ENCODE measurements around the gene TRIO.

Gene TRIO

GRCh38 chr5:14503017-14503680, 360.0 kb downstream of the TRIO start:
- no peak for DNase-seq

- no peak for DNase-seq
These were observed 360.7 kb downstream of the TRIO start for GRCh38 chr5:14503681-14504331.

- no peak for DNase-seq
These were observed 361.2 kb downstream of the TRIO start for GRCh38 chr5:14504332-14504727.

- DNase-seq, result no peak
These were observed 361.7 kb downstream of the TRIO start for GRCh38 chr5:14504816-14505215.

- DNase-seq, result no peak
These were observed 362.4 kb downstream of the TRIO start for GRCh38 chr5:14505310-14506139.

- no peak for DNase-seq
These were observed 363.0 kb downstream of the TRIO start for GRCh38 chr5:14506140-14506538.

- DNase-seq, result no peak
These were observed 363.5 kb downstream of the TRIO start for GRCh38 chr5:14506661-14507060.

GRCh38 chr5:14507156-14507941, 364.2 kb downstream of the TRIO start:
- DNase-seq, result no peak

- no peak for DNase-seq
These were observed 364.9 kb downstream of the TRIO start for GRCh38 chr5:14508046-14508445.

GRCh38 chr5:14509556-14509955, 366.4 kb downstream of the TRIO start:
- no peak for DNase-seq

- no peak for DNase-seq
These were observed 367.1 kb downstream of the TRIO start for GRCh38 chr5:14510156-14510734.

GRCh38 chr5:14510880-14511279, 367.7 kb downstream of the TRIO start:
- DNase-seq, result no peak

- no peak for DNase-seq
These were observed 369.4 kb downstream of the TRIO start for GRCh38 chr5:14512574-14512973.

- no peak for DNase-seq
These were observed 370.1 kb downstream of the TRIO start for GRCh38 chr5:14513266-14513665.

GRCh38 chr5:14516901-14517300, 373.8 kb downstream of the TRIO start:
- no peak for DNase-seq

- no peak for DNase-seq
These were observed 375.5 kb downstream of the TRIO start for GRCh38 chr5:14518638-14519037.

GRCh38 chr5:14521748-14522147, 378.6 kb downstream of the TRIO start:
- DNase-seq, result no peak

- no peak for DNase-seq
These were observed 379.6 kb downstream of the TRIO start for GRCh38 chr5:14522721-14523120.

GRCh38 chr5:14523243-14524034, 380.3 kb downstream of the TRIO start:
- no peak for DNase-seq

- no peak for DNase-seq
These were observed 382.3 kb downstream of the TRIO start for GRCh38 chr5:14525397-14525796.

- no peak for DNase-seq
These were observed 383.4 kb downstream of the TRIO start for GRCh38 chr5:14526493-14526892.

GRCh38 chr5:14528115-14528514, 385.0 kb downstream of the TRIO start:
- no peak for DNase-seq
